Measurements from ENCODE around the gene KDM7A. TPM values are rescaled to one million over a fixed set of nuclear protein-coding genes. Genes with fewer than 3 reads are reported as not detected.

The KDM7A gene
- total RNA-seq, 2 experiments from 2014 or later, result 3.3 TPM

DNA sequence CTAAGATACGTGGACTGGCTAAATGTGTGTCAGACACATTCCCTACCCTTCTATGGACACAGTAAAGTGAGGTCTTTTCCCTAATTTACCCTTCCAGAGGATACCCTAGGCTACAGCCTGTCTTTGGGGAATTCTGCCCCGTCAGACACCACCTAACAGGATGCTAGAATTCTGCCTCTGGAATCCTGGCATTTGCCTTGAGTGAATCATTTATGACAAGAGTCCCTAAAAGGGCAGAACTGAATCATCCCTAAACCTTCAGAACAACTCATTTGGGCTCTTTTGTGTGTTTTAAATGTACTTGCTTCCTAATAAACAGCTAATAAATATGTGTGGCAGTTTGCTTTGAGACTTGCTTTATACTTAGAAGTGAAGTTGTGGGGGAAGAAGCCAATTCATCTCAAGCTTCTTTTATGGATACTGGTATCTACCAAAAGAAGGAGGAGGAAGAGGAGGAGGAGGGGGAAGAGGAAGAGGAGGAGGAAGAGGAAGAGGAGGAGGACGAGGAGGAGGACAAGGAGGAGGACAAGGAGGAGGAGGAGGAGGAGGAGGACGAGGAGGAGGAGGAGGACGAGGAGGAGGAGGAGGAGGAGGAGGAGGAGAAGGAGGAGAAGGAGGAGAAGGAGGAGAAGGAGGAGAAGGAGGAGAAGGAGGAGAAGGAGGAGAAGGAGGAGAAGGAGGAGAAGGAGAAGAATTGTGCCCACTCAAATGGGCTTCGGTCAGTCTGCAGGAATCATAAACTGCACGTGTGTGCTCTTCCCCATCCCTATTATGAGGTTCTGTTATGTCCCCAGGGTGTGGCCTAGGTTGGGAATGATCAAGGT lies 141.2 kb downstream of the KDM7A start:
- no peak for DNase-seq (ENCODE audit: low spot score)
- no TSS peak for BruUV-seq (replicated peaks)
- Histone ChIP-seq H3K4me1 (ENCODE audit: insufficient read depth, low read length, poor library complexity, severe bottlenecking) (no peaks in the 10 kb centered on the region), H3K79me2 (ENCODE audit: insufficient read depth, low read depth, low read length) (no peaks in the 10 kb centered on the region), H4K20me1 (ENCODE audit: insufficient read depth, low read length) (no peaks in the 10 kb centered on the region), H2AFZ (ENCODE audit: low read length) (no peak overlapping the region), H3K9me2 (ENCODE audit: insufficient read depth, low read length) (no peaks in the 10 kb centered on the region), H3K36me3 (ENCODE audit: insufficient read depth, low read length) (no peaks in the 10 kb centered on the region), H3K4me3 (ENCODE audit: low read depth, low read length, poor library complexity, severe bottlenecking) (no peak overlapping the region), H3K9me3 (ENCODE audit: low read length) (no peaks in the 10 kb centered on the region), H3K4me2 (ENCODE audit: low read length) (no peak overlapping the region), H3K27ac (ENCODE audit: low read depth, low read length, poor library complexity, severe bottlenecking) (no peak overlapping the region)
- TF ChIP-seq, protein P1, sequence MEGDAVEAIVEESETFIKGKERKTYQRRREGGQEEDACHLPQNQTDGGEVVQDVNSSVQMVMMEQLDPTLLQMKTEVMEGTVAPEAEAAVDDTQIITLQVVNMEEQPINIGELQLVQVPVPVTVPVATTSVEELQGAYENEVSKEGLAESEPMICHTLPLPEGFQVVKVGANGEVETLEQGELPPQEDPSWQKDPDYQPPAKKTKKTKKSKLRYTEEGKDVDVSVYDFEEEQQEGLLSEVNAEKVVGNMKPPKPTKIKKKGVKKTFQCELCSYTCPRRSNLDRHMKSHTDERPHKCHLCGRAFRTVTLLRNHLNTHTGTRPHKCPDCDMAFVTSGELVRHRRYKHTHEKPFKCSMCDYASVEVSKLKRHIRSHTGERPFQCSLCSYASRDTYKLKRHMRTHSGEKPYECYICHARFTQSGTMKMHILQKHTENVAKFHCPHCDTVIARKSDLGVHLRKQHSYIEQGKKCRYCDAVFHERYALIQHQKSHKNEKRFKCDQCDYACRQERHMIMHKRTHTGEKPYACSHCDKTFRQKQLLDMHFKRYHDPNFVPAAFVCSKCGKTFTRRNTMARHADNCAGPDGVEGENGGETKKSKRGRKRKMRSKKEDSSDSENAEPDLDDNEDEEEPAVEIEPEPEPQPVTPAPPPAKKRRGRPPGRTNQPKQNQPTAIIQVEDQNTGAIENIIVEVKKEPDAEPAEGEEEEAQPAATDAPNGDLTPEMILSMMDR (conservative IDR thresholded peaks at IDR 0.05; ENCODE audit: low read length), result no peak
- no peak for TF ChIP-seq EZH2phosphoT487 (IDR thresholded peaks at IDR 0.05; ENCODE audit: borderline replicate concordance, low read depth, low read length)
- POLR2A ChIA-PET, result interaction anchor here (0.7 to 0.9 kb wide), 3 partner anchors 23 to 442 kb away, joined by 3 read pairs; no protein-coding TSS in a partner anchor
- CTCF ChIA-PET (ENCODE audit: unreplicated experiment), result no interaction called here
- intact Hi-C loops (cut with micrococcal nuclease; ENCODE audit: unreplicated experiment), result no loop called here

Small RNA genes lying within 50 kb of the gene (small RNA-seq; reads per million reads assigned to genes)
- not detected for gene RF00019
- not detected for gene RNU6-797P

Other genes starting within 250 kb of the KDM7A start
- gene PARP12, start 114.0 kb downstream of the KDM7A start, total RNA-seq (2014; rRNA removed; shearing (Covaris generic)), result 12.5 and 13.3 TPM in 2 replicates
- 6.5 and 6.8 TPM in 2 replicates for gene PARP12, start 114.0 kb downstream of the KDM7A start, total RNA-seq (2022)
- 6.6 and 8.0 TPM in 2 replicates for gene SLC37A3, start 221.5 kb upstream of the KDM7A start, total RNA-seq (2014; rRNA removed; shearing (Covaris generic))
- gene SLC37A3, start 221.5 kb upstream of the KDM7A start, total RNA-seq (2022), result 9.8 and 10.0 TPM in 2 replicates
- not detected in 2 replicates for gene RAB19, start 227.1 kb upstream of the KDM7A start, total RNA-seq (2014; rRNA removed; shearing (Covaris generic))
- gene RAB19, start 227.1 kb upstream of the KDM7A start, total RNA-seq (2022), result not detected in 2 replicates

Data from OCI-LY7 (cell line).